Neural cell (in vitro differentiated cells): ENCODE data around the gene TMEM101. TPM values are rescaled to one million over a fixed set of nuclear protein-coding genes. Genes with fewer than 3 reads are reported as not detected.

Experiments
- H2AFZ ChIP-seq: fragments of 200-600, 300-800 bp; sonication (generic), shearing (Covaris generic); 2 replicates; pipeline ENCODE4 v1.6.0; 2014; ENCODE audit warnings: low read depth, mild to moderate bottlenecking, antibody characterized with exemption, low read length, moderate library complexity
- H3F3A ChIP-seq: fragments of 200-600 bp; shearing (Covaris generic); 2 replicates; pipeline ENCODE4 v1.6.1; 2016; ENCODE audit warnings: mild to moderate bottlenecking, moderate library complexity, mixed read lengths, antibody characterized with exemption, low read length; ENCODE audit not compliant: insufficient read depth, poor library complexity, severe bottlenecking
- H3K27ac ChIP-seq: fragments of 200-600, 300-800 bp; sonication (generic), shearing (Covaris generic); 2 replicates; pipeline ENCODE4 v1.5.1; 2014; ENCODE audit warnings: mild to moderate bottlenecking, low read length, moderate library complexity
- H3K27me3 ChIP-seq: fragments of 300-800, 200-600 bp; sonication (generic), shearing (Covaris generic); 2 replicates; pipeline ENCODE4 v1.6.0; 2014; ENCODE audit warnings: mild to moderate bottlenecking, low read depth, low read length, moderate library complexity; ENCODE audit not compliant: insufficient read depth
- H3K36me3 ChIP-seq: fragments of 300-800, 200-600 bp; sonication (generic), shearing (Covaris generic); 2 replicates; pipeline ENCODE4 v1.5.1; 2014; ENCODE audit warnings: mild to moderate bottlenecking, antibody characterized with exemption, low read length, moderate library complexity; ENCODE audit not compliant: insufficient read depth
- H3K4me2 ChIP-seq: fragments of 300-800, 200-600 bp; sonication (generic), shearing (Covaris generic); 2 replicates; pipeline ENCODE4 v1.6.0; 2014; ENCODE audit warnings: mild to moderate bottlenecking, low read length
- H3K4me3 ChIP-seq: fragments of 300-800, 200-600 bp; sonication (generic), shearing (Covaris generic); 2 replicates; pipeline ENCODE4 v1.5.1; 2014; ENCODE audit warnings: mild to moderate bottlenecking, low read length, moderate library complexity
- H3K79me2 ChIP-seq: fragments of 200-600 bp; shearing (Covaris generic); replicated peaks from 2 replicates; pipeline ENCODE4 v1.6.0; 2014; ENCODE audit warnings: mild to moderate bottlenecking, low read length, moderate library complexity; ENCODE audit not compliant: insufficient read depth
- H3K9ac ChIP-seq: fragments of 300-800, 200-600 bp; sonication (generic), shearing (Covaris generic); 2 replicates; pipeline ENCODE4 v1.6.1; 2016; ENCODE audit warnings: mild to moderate bottlenecking, low read length, mixed read lengths
- H3K9me2 ChIP-seq: fragments of 200-600 bp; shearing (Covaris generic); 2 replicates; pipeline ENCODE4 v1.6.1; 2016; ENCODE audit warnings: mild to moderate bottlenecking, low read length, mixed read lengths; ENCODE audit not compliant: insufficient read depth
- H3K9me3 ChIP-seq: fragments of 200-600, 300-800 bp; sonication (generic), shearing (Covaris generic); 2 replicates; pipeline ENCODE4 v1.6.1; 2016; ENCODE audit warnings: mild to moderate bottlenecking, mixed run types, low read length, moderate library complexity, mixed read lengths
- H4K20me1 ChIP-seq: fragments of 200-600 bp; shearing (Covaris generic); 2 replicates; pipeline ENCODE4 v1.6.1; 2016; ENCODE audit warnings: mild to moderate bottlenecking, mixed run types; ENCODE audit not compliant: insufficient read depth
- EP300 ChIP-seq: fragments of 450-650 bp; conservative IDR thresholded peaks from 2 replicates; pipeline ENCODE4 v1.6.1; 2014; ENCODE audit warnings: antibody characterized with exemption, mild to moderate bottlenecking, moderate library complexity; ENCODE audit not compliant: poor library complexity, severe bottlenecking
- POLR2AphosphoS5 ChIP-seq: IDR thresholded peaks from 2 replicates; pipeline ENCODE4 v1.6.1; 2012
- RAD21 ChIP-seq: fragments of 450-650 bp; conservative IDR thresholded peaks from 2 replicates; pipeline ENCODE4 v1.6.1; 2014; ENCODE audit warnings: antibody characterized with exemption, mild to moderate bottlenecking, moderate library complexity
- SMC3 ChIP-seq: fragments of 450-650 bp; conservative IDR thresholded peaks from 2 replicates; pipeline ENCODE4 v1.6.1; 2014; ENCODE audit warnings: antibody characterized with exemption, mild to moderate bottlenecking, moderate library complexity; ENCODE audit not compliant: poor library complexity
- polyA plus RNA-seq: library from polyadenylated mRNA; depleted of rRNA; stranded (reverse); fragments of >200 nt; gene quantifications from 2 replicates; pipeline ENCODE4 v1.2.3, GENCODE V29; 2014
- TF ChIP-seq, protein P1 (sequence below): IDR thresholded peaks from 2 replicates; pipeline ENCODE4 v1.6.1; 2012; ENCODE audit warnings: borderline replicate concordance
- TF ChIP-seq, protein P2 (sequence below): fragments of 450-650 bp; IDR thresholded peaks from 2 replicates; pipeline ENCODE4 v1.5.1; 2014; ENCODE audit warnings: antibody characterized with exemption, mild to moderate bottlenecking, moderate library complexity; ENCODE audit not compliant: poor library complexity, severe bottlenecking

The TMEM101 gene
- polyA plus RNA-seq, 1 donor from 2014 or later, result 59.3 TPM

DNA sequence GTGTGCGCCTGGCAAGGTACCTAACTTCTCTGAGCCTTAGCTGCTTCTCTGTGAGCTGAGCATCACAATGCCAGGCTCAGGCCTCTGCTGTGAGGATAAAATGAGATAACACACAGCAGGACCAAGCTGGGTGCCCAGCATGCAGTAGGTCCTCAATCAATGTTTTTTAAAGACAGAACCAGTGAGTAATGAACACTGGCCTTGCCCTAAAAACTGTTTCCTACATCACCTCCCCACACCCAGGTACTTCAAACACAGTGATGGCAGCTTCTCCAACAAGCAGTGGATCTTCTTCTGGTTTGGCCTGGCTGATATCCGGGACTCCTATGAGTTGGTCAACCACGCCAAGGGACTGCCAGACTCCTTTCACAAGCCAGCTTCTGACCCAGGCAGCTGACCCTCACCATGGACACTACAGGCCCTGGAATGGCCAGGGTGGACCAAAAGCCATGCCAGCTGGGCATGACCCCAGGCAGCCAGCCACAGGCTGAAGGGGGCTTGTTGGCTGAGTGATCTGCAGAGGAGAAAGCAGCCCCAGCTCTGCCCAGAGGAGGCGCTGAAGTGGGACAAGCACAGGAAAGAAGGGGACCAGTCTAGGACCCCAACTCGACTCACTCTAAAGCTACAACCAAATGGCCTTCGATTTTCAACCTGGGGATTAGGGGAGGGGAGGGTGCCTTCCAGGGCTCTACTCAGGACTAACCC lies 6.4 kb downstream of the TMEM101 start:
- no peaks in the 10 kb centered on the region for H3F3A ChIP-seq
- H2AFZ ChIP-seq, result no peak overlapping the region
- H4K20me1 ChIP-seq, result no peaks in the 10 kb centered on the region
- no peaks in the 10 kb centered on the region for H3K9me3 ChIP-seq
- no peaks in the 10 kb centered on the region for H3K9me2 ChIP-seq
- H3K27ac ChIP-seq, result no peak overlapping the region
- peak overlapping the region; percentile 70 for H3K4me3 ChIP-seq
- no peaks in the 10 kb centered on the region for H3K79me2 ChIP-seq
- no peak overlapping the region for H3K4me2 ChIP-seq
- TF ChIP-seq RAD21 (no peak), EP300 (no peak), POLR2AphosphoS5 (no peak)
- TF ChIP-seq, protein P1, sequence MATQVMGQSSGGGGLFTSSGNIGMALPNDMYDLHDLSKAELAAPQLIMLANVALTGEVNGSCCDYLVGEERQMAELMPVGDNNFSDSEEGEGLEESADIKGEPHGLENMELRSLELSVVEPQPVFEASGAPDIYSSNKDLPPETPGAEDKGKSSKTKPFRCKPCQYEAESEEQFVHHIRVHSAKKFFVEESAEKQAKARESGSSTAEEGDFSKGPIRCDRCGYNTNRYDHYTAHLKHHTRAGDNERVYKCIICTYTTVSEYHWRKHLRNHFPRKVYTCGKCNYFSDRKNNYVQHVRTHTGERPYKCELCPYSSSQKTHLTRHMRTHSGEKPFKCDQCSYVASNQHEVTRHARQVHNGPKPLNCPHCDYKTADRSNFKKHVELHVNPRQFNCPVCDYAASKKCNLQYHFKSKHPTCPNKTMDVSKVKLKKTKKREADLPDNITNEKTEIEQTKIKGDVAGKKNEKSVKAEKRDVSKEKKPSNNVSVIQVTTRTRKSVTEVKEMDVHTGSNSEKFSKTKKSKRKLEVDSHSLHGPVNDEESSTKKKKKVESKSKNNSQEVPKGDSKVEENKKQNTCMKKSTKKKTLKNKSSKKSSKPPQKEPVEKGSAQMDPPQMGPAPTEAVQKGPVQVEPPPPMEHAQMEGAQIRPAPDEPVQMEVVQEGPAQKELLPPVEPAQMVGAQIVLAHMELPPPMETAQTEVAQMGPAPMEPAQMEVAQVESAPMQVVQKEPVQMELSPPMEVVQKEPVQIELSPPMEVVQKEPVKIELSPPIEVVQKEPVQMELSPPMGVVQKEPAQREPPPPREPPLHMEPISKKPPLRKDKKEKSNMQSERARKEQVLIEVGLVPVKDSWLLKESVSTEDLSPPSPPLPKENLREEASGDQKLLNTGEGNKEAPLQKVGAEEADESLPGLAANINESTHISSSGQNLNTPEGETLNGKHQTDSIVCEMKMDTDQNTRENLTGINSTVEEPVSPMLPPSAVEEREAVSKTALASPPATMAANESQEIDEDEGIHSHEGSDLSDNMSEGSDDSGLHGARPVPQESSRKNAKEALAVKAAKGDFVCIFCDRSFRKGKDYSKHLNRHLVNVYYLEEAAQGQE, result no peak
- TF ChIP-seq, protein P2, sequence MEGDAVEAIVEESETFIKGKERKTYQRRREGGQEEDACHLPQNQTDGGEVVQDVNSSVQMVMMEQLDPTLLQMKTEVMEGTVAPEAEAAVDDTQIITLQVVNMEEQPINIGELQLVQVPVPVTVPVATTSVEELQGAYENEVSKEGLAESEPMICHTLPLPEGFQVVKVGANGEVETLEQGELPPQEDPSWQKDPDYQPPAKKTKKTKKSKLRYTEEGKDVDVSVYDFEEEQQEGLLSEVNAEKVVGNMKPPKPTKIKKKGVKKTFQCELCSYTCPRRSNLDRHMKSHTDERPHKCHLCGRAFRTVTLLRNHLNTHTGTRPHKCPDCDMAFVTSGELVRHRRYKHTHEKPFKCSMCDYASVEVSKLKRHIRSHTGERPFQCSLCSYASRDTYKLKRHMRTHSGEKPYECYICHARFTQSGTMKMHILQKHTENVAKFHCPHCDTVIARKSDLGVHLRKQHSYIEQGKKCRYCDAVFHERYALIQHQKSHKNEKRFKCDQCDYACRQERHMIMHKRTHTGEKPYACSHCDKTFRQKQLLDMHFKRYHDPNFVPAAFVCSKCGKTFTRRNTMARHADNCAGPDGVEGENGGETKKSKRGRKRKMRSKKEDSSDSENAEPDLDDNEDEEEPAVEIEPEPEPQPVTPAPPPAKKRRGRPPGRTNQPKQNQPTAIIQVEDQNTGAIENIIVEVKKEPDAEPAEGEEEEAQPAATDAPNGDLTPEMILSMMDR, result no peak
- no peaks in the 10 kb centered on the region for H3K36me3 ChIP-seq
- H3K9ac ChIP-seq, result no peak overlapping the region
- peaks cover 49% of the 10 kb centered on the region for H3K27me3 ChIP-seq

DNA sequence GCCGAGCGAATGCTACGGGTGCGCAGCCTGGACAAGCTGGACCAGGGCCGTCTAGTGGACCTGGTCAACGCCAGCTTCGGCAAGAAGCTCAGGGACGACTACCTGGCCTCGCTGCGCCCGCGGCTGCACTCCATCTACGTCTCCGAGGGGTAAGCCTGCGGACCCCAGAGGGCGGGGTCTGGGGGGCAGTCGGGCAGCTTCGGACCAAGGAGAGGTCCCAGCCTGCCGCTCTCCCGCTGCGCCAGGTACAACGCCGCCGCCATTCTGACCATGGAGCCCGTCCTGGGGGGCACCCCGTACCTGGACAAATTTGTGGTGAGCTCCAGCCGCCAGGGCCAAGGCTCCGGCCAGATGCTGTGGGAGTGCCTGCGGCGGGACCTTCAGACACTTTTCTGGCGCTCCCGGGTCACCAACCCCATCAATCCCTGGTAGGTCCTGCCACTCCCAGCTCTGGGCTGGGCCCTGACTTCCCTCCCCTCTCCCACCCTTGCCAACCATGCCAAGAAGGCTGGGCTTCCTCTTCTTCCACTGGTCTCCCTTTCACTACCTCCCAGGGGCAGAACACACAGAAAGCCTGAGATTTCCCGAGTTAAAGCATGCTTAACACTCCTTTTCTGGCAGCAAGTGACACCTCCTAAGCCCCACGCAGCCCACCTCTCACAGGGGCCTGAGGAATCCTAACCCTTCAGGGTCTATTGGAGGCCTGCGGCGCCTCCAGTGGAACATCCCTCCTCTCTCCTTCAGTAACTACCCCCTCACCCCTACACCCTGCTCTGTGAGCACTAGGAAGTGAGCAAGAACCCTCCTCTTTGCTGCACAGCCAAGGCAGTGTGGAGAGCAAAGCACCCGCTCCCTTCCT lies 7.2 kb downstream of the TMEM101 start:
- Histone ChIP-seq H2AFZ (no peak overlapping the region), H3K9me3 (no peaks in the 10 kb centered on the region), H3K9ac (peak overlapping the region; percentile 47), H3K36me3 (no peaks in the 10 kb centered on the region), H3K9me2 (no peaks in the 10 kb centered on the region), H3K4me2 (peak overlapping the region; percentile 44), H3K4me3 (peak overlapping the region; percentile 70), H3F3A (no peaks in the 10 kb centered on the region), H3K27me3 (peaks cover 55% of the 10 kb centered on the region), H3K27ac (no peak overlapping the region), H3K79me2 (no peaks in the 10 kb centered on the region), H4K20me1 (no peaks in the 10 kb centered on the region)
- TF ChIP-seq SMC3 (no peak), EP300 (no peak)
- TF ChIP-seq, protein P2, result peak; percentile 29
